ENCODE results near the gene CD40LG.

DNA sequence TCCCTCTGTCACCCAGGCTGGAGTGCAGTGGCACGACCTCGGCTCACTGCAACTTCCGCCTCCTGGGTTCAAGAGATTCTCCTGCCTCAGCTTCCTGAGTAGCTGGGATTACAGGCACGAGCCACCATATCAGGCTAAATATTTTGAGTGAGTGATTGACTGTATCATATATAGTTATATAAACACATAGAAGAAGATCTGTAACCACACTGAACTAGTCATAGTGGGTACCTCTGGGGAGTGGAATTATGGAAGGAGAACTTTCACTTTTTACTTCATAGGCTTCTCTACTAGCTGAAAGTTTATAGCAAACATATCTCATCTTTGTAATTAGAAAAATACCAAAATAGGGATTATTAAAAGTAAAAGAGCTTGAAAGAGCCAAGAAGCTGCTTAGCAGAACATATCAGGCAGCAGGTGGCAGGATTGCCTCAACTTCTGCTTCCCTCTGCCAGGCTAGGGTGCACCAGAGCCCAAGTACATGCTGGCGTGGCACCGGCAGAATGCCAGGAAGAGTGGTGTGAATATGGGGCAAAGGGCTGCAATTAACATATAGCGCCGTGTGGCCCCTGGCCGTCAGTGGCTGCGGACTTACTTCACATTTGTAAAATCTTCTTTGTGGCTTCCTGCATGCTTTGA, 39.5 kb upstream of the CD40LG start:
- TF ChIP-seq CTCF (IDR thresholded peaks at IDR 0.05; ENCODE audit: extremely low read depth in 1 of 2, insufficient read depth in 1 of 2, low read depth in 1 of 2, low read length in 2 of 2) (no peak), POLR2A (IDR thresholded peaks at IDR 0.05; ENCODE audit: low read depth, low read length) (no peak), POLR2AphosphoS5 (IDR thresholded peaks at IDR 0.05; ENCODE audit: insufficient read depth, low read depth, low read length) (no peak), MAX (IDR thresholded peaks at IDR 0.05; ENCODE audit: insufficient read depth, insufficient read length) (no peak), EZH2 (IDR thresholded peaks at IDR 0.05; ENCODE audit: borderline replicate concordance, low read depth, low read length, severe bottlenecking) (no peak), MYC (IDR thresholded peaks at IDR 0.05; ENCODE audit: low read depth, low read length) (no peak), JUN (IDR thresholded peaks at IDR 0.05; ENCODE audit: borderline replicate concordance, insufficient read depth, insufficient read length, low read depth) (no peak), FOS (IDR thresholded peaks at IDR 0.05; ENCODE audit: borderline replicate concordance, insufficient read depth, low read length) (no peak)

All from endothelial cell of umbilical vein (primary cell).